ENCODE data around the gene GRIK4.

GRCh38 chr11:120792306-120792705 is 280.8 kb downstream of the GRIK4 start:
- TF ChIP-seq ZNF274 (IDR thresholded peaks at IDR 0.05; ENCODE audit: low read depth, low read length) = no peak
- no peak for TF ChIP-seq YY1 (IDR thresholded peaks at IDR 0.05; ENCODE audit: insufficient read depth, insufficient read length)
- no peak for TF ChIP-seq SUZ12 (IDR thresholded peaks at IDR 0.05; ENCODE audit: extremely low read depth, insufficient read depth, insufficient read length)

Data from NT2/D1 (cell line).